Superior temporal gyrus (tissue), 1 donor: ENCODE measurements around the gene RFX8.
"Not testable (repeated sequence)": the region's sequence is repeated elsewhere in the genome, so short reads cannot be mapped to it uniquely, and the experiment has no call there.

Source experiments
- DNase-seq: peaks from one replicate; pipeline ENCODE4 v3.0.0-alpha.2; 2016; ENCODE audit errors: extremely low spot score

RFX8 gene

GRCh38 chr2:101486258-101486701 is 11.4 kb upstream of the RFX8 start:
- DNase-seq = no peak

GRCh38 chr2:101485856-101486255 is 10.9 kb upstream of the RFX8 start:
- DNase-seq = no peak

GRCh38 chr2:101480764-101481163 is 5.9 kb upstream of the RFX8 start:
- no peak for DNase-seq

GRCh38 chr2:101479810-101480209 is 4.9 kb upstream of the RFX8 start:
- no peak for DNase-seq

- DNase-seq = no peak
These were observed 4.4 kb upstream of the RFX8 start for GRCh38 chr2:101479328-101479727.

GRCh38 chr2:101478181-101479001 is 3.5 kb upstream of the RFX8 start:
- DNase-seq = peak; percentile 36

- DNase-seq = no peak
These were observed 2.6 kb upstream of the RFX8 start for GRCh38 chr2:101477556-101477955.

- DNase-seq = no peak
These were observed 1.8 kb upstream of the RFX8 start for GRCh38 chr2:101476605-101477208.

GRCh38 chr2:101473911-101474701 is 806 bp downstream of the RFX8 start:
- DNase-seq = peak; percentile 52

GRCh38 chr2:101473591-101473910 is 1.4 kb downstream of the RFX8 start:
- no peak for DNase-seq

- no peak for DNase-seq
These were observed 5.0 kb downstream of the RFX8 start for GRCh38 chr2:101469863-101470262.

GRCh38 chr2:101467306-101467705 is 7.6 kb downstream of the RFX8 start:
- no peak for DNase-seq

GRCh38 chr2:101466426-101466825 is 8.5 kb downstream of the RFX8 start:
- no peak for DNase-seq

- no peak for DNase-seq
These were observed 10.1 kb downstream of the RFX8 start for GRCh38 chr2:101464841-101465240.

GRCh38 chr2:101463911-101464641 is 10.8 kb downstream of the RFX8 start:
- DNase-seq = no peak

- no peak for DNase-seq
These were observed 11.5 kb downstream of the RFX8 start for GRCh38 chr2:101463421-101463820.

GRCh38 chr2:101461381-101461780 is 13.5 kb downstream of the RFX8 start:
- no peak for DNase-seq

- not testable (repeated sequence) for DNase-seq
These were observed 20.5 kb downstream of the RFX8 start for GRCh38 chr2:101454408-101454807.

GRCh38 chr2:101450965-101451364 is 23.9 kb downstream of the RFX8 start:
- DNase-seq = no peak

GRCh38 chr2:101446869-101447268 is 28.0 kb downstream of the RFX8 start:
- peak; percentile 56 for DNase-seq

GRCh38 chr2:101442667-101443061 is 32.2 kb downstream of the RFX8 start:
- no peak for DNase-seq
